Measurements from ENCODE around the gene KCNH1.

The KCNH1 gene

DNA sequence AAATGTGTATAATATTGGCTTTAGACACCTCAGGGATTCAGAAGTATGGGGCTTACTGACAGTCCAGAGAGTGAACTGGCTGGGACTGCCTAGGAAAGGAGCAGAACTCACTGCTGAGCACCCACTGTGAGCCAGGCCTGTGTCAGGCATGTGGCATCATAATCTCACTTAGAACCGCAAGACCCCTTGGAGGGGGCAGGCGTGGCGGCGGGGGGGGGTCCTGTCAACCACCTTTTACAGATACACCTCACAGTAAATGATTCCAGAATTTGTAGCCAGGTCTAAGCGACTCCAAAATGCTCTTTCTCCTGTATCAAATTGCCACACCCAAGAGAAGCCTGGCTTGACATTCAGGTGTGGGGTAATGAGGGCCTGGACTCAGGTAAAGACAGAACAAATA lies 235.5 kb downstream of the KCNH1 start:
- Histone ChIP-seq H3K27ac (ENCODE audit: insufficient read depth, low read depth, low read length, poor library complexity, severe bottlenecking) (no peak overlapping the region), H3K4me3 (ENCODE audit: insufficient read depth, low read depth, low read length) (no peak overlapping the region), H3K4me1 (ENCODE audit: control insufficient read depth, insufficient read depth, low read length) (no peaks in the 10 kb centered on the region), H3K36me3 (ENCODE audit: control insufficient read depth, insufficient read depth, low read length) (no peaks in the 10 kb centered on the region), H3K27me3 (ENCODE audit: control insufficient read depth, insufficient read depth, low read length, poor library complexity, severe bottlenecking) (no peaks in the 10 kb centered on the region), H3K9me3 (ENCODE audit: control insufficient read depth, low read length) (no peaks in the 10 kb centered on the region)
- WGBS, 2 experiments, result 92 to 95% methylated on average over 5 of the region's 5 CpGs

DNA sequence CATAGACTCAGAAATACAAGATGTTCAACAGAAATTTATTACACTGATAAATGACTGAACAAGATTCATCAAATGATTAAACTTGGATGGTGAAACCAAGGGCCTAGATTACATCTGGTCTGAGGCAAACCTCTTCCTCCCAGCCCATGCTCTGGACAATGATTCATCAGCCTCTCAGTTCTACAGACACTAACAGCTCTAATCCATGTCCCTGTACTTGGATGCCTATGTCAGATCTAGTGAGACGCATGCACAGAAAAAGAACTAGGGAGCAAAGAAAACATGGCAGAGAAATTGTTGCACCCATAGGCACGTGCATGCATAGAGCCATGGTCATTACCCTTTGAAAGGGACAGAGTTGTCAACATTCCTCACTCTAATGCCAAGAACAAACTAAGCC lies 250.1 kb downstream of the KCNH1 start:
- Histone ChIP-seq H3K36me3 (ENCODE audit: control insufficient read depth, insufficient read depth, low read length) (no peaks in the 10 kb centered on the region), H3K27ac (ENCODE audit: insufficient read depth, low read depth, low read length, poor library complexity, severe bottlenecking) (no peak overlapping the region), H3K4me1 (ENCODE audit: control insufficient read depth, insufficient read depth, low read length) (no peaks in the 10 kb centered on the region), H3K9me3 (ENCODE audit: control insufficient read depth, low read length) (no peaks in the 10 kb centered on the region), H3K4me3 (ENCODE audit: insufficient read depth, low read depth, low read length) (no peak overlapping the region), H3K27me3 (ENCODE audit: control insufficient read depth, insufficient read depth, low read length, poor library complexity, severe bottlenecking) (no peaks in the 10 kb centered on the region)
- WGBS, 2 experiments, result 66 to 75% methylated on average over 2 of the region's 2 CpGs

DNA sequence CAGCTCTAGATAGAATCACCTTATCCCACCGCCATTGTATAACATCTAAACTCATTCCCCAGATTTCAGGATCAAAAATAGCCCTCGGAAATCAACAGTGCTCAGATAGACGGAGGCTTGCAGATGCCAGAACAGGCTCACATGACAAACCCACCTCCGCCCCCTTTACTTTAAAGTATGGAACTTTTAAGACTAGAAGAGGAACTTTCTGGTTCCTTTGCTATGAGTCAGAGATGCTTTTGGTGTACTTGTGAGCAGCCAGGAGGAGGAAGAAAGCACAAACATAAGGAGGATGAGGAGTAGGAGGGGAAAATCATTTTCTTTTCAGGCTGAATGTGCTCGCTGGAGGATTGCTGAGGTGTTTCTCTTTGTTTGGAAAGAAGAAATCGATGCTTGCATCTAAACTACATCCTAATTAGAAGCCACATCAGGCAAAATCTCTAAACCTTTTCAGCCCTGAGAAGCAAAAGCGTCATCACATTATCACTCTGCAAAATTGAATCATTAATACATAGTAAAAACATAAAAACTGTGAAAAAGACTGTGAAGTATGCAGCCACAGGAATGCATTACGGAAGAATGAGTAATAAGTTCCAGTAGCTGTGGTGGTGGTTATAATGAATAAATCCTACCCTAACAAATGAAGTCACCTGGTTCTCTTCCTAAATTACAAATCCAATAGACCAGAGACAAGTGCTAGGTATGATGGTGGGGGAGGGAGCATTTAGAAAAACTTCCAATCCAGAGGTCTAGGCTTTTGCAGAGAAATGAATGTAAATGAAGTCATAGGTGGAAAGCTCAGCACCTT lies 251.3 kb downstream of the KCNH1 start:
- no peaks in the 10 kb centered on the region for H3K36me3 ChIP-seq (ENCODE audit: control insufficient read depth, insufficient read depth, low read length)
- H3K4me3 ChIP-seq (ENCODE audit: insufficient read depth, low read depth, low read length), result no peak overlapping the region
- H3K9me3 ChIP-seq (ENCODE audit: control insufficient read depth, low read length), result no peaks in the 10 kb centered on the region
- no peaks in the 10 kb centered on the region for H3K4me1 ChIP-seq (ENCODE audit: control insufficient read depth, insufficient read depth, low read length)
- WGBS, 2 experiments, result 84 to 92% methylated on average over 6 to 7 of the region's 8 CpGs
- no peaks in the 10 kb centered on the region for H3K27me3 ChIP-seq (ENCODE audit: control insufficient read depth, insufficient read depth, low read length, poor library complexity, severe bottlenecking)
- H3K27ac ChIP-seq (ENCODE audit: insufficient read depth, low read depth, low read length, poor library complexity, severe bottlenecking), result no peak overlapping the region

DNA sequence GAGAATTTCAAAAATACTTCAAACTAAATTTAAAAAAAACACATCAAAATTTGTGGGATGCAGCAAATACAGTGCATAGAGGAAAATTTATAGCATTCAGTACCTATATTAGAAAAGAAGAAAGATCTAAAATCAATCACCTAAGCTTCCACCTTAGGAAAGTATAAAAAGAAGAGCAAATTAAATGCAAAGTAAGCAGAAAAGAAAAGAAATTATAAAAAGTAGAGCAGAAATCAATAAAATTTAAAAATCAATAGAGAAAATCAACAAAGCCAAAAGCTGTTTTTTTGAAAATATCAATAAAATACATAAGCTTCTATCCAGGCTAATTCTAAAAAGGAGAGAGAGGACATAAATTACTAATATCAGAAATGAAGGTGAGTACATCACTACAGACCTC lies 255.4 kb downstream of the KCNH1 start:
- Histone ChIP-seq H3K27me3 (ENCODE audit: control insufficient read depth, insufficient read depth, low read length, poor library complexity, severe bottlenecking) (no peaks in the 10 kb centered on the region), H3K9me3 (ENCODE audit: control insufficient read depth, low read length) (no peaks in the 10 kb centered on the region), H3K27ac (ENCODE audit: insufficient read depth, low read depth, low read length, poor library complexity, severe bottlenecking) (no peak overlapping the region), H3K36me3 (ENCODE audit: control insufficient read depth, insufficient read depth, low read length) (no peaks in the 10 kb centered on the region), H3K4me3 (ENCODE audit: insufficient read depth, low read depth, low read length) (no peak overlapping the region), H3K4me1 (ENCODE audit: control insufficient read depth, insufficient read depth, low read length) (no peaks in the 10 kb centered on the region)

DNA sequence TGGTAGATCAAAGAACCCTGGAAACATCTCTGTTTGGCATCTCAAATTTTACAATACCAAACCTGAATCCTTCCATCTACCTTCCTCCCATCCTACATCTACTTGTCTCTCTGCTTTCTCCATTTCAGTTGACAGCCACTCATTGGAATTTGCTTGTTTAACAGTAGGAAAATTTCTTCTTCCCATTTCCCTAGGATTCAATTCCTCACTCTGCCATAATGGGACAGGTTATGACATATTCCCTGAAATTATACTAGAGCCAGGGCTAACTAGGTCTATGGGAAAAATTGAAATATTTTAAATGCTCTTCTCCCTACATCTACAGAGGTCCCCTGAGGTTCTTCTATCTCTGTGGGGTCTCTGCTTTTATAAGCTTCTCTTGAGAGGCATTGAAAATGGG lies 257.7 kb downstream of the KCNH1 start:
- H3K36me3 ChIP-seq (ENCODE audit: control insufficient read depth, insufficient read depth, low read length), result no peaks in the 10 kb centered on the region
- no peaks in the 10 kb centered on the region for H3K9me3 ChIP-seq (ENCODE audit: control insufficient read depth, low read length)
- no peak overlapping the region for H3K4me3 ChIP-seq (ENCODE audit: insufficient read depth, low read depth, low read length)
- no peaks in the 10 kb centered on the region for H3K27me3 ChIP-seq (ENCODE audit: control insufficient read depth, insufficient read depth, low read length, poor library complexity, severe bottlenecking)
- H3K27ac ChIP-seq (ENCODE audit: insufficient read depth, low read depth, low read length, poor library complexity, severe bottlenecking), result no peak overlapping the region
- H3K4me1 ChIP-seq (ENCODE audit: control insufficient read depth, insufficient read depth, low read length), result no peaks in the 10 kb centered on the region

DNA sequence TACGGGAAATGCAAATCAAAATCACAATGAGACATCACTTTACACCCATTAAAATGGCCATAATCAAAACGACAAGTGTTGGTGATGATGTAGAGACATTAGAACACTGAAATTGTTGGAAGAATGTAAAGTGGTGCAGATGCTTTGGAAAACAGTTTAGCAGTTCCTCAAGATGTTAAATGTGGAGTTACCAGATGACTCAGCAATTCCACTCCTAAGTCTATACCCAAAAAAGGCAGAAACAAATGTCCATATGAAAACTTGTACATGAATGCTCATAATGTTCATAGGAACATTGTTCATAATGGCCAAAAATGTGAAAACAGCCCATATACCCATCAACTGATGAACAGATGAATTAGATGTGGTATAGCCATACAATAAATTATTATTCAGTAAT lies 267.4 kb downstream of the KCNH1 start:
- Histone ChIP-seq H3K4me3 (ENCODE audit: insufficient read depth, low read depth, low read length) (no peak overlapping the region), H3K27me3 (ENCODE audit: control insufficient read depth, insufficient read depth, low read length, poor library complexity, severe bottlenecking) (no peaks in the 10 kb centered on the region), H3K36me3 (ENCODE audit: control insufficient read depth, insufficient read depth, low read length) (no peaks in the 10 kb centered on the region), H3K9me3 (ENCODE audit: control insufficient read depth, low read length) (peaks cover 6% of the 10 kb centered on the region), H3K27ac (ENCODE audit: insufficient read depth, low read depth, low read length, poor library complexity, severe bottlenecking) (no peak overlapping the region), H3K4me1 (ENCODE audit: control insufficient read depth, insufficient read depth, low read length) (no peaks in the 10 kb centered on the region)
- WGBS, 2 experiments, result 90 to 94% methylated on average over 2 of the region's 2 CpGs

DNA sequence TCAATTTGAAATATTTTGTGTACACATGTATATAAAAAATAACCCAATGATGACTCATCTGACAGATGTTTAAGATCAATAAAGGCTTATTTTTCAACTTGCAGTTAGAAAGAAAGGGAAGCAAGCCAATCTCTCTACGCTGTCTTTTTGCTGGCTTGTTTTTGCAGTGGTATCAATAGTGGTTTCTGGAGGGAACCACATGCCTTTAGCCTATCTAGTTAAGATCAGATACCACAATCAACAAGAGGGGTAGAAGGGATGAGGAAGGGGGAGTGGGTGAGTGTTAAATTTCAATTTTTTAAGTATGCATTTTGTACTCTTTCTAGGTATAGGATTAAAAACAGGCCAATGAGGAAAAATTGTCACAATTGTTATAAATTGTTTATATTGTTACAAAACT lies 276.2 kb downstream of the KCNH1 start:
- H3K27ac ChIP-seq (ENCODE audit: insufficient read depth, low read depth, low read length, poor library complexity, severe bottlenecking), result no peak overlapping the region
- no peaks in the 10 kb centered on the region for H3K36me3 ChIP-seq (ENCODE audit: control insufficient read depth, insufficient read depth, low read length)
- 88 to 100% methylated on average over 1 of the region's 1 CpG for WGBS, 2 experiments
- no peaks in the 10 kb centered on the region for H3K9me3 ChIP-seq (ENCODE audit: control insufficient read depth, low read length)
- no peaks in the 10 kb centered on the region for H3K27me3 ChIP-seq (ENCODE audit: control insufficient read depth, insufficient read depth, low read length, poor library complexity, severe bottlenecking)
- H3K4me1 ChIP-seq (ENCODE audit: control insufficient read depth, insufficient read depth, low read length), result no peaks in the 10 kb centered on the region
- H3K4me3 ChIP-seq (ENCODE audit: insufficient read depth, low read depth, low read length), result no peak overlapping the region

DNA sequence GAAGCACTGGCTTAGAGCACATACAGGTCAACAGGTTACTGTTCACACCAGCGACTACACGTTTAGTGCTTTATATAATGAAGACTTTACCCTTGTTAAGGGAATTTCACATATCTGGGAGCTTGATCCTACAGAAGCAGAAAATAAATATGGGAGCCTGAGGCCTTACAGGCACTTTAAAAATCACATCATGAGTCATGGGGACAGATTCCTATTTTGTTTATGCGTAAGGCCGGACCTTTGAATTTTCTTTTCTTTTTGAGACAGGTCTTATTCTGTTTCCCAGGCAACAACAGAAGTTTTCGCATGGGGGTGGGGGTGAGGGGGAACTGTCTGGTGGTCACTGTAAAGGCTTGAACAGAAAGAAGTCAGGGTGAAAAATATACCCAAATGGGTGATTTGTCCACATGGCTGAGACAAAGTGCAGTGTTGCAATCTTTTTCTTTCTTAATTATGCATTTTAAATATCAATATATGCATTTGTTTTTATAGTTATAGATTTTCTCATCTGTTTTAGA lies 276.7 kb downstream of the KCNH1 start:
- Histone ChIP-seq H3K4me3 (ENCODE audit: insufficient read depth, low read depth, low read length) (no peak overlapping the region), H3K9me3 (ENCODE audit: control insufficient read depth, low read length) (no peaks in the 10 kb centered on the region), H3K36me3 (ENCODE audit: control insufficient read depth, insufficient read depth, low read length) (no peaks in the 10 kb centered on the region), H3K4me1 (ENCODE audit: control insufficient read depth, insufficient read depth, low read length) (no peaks in the 10 kb centered on the region), H3K27me3 (ENCODE audit: control insufficient read depth, insufficient read depth, low read length, poor library complexity, severe bottlenecking) (no peaks in the 10 kb centered on the region), H3K27ac (ENCODE audit: insufficient read depth, low read depth, low read length, poor library complexity, severe bottlenecking) (no peak overlapping the region)
- 91 to 92% methylated on average over 5 of the region's 5 CpGs for WGBS, 2 experiments

DNA sequence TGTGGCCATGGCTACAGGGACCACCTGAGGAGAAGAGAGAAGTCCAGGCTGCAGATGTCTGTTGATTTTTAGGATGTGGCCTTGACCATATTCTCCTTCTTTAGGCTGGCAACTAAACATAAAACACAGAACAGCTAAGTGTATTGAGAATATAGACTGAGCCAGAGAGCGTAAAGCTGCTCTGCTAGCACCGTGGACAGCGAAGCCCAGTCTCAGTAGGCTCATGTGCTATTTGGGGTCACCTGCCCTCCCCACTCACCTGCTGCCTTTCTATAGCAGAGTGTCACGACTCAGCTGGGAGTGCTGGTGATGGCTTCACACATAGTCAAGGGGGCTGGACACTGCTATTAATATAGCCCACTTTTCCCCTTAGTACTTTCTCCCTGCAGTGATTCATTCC lies 278.5 kb downstream of the KCNH1 start:
- Histone ChIP-seq H3K4me3 (ENCODE audit: insufficient read depth, low read depth, low read length) (no peak overlapping the region), H3K4me1 (ENCODE audit: control insufficient read depth, insufficient read depth, low read length) (no peaks in the 10 kb centered on the region), H3K9me3 (ENCODE audit: control insufficient read depth, low read length) (no peaks in the 10 kb centered on the region), H3K27me3 (ENCODE audit: control insufficient read depth, insufficient read depth, low read length, poor library complexity, severe bottlenecking) (no peaks in the 10 kb centered on the region), H3K36me3 (ENCODE audit: control insufficient read depth, insufficient read depth, low read length) (no peaks in the 10 kb centered on the region), H3K27ac (ENCODE audit: insufficient read depth, low read depth, low read length, poor library complexity, severe bottlenecking) (no peak overlapping the region)
- WGBS, 2 experiments, result 56 to 66% methylated on average over 4 of the region's 4 CpGs

DNA sequence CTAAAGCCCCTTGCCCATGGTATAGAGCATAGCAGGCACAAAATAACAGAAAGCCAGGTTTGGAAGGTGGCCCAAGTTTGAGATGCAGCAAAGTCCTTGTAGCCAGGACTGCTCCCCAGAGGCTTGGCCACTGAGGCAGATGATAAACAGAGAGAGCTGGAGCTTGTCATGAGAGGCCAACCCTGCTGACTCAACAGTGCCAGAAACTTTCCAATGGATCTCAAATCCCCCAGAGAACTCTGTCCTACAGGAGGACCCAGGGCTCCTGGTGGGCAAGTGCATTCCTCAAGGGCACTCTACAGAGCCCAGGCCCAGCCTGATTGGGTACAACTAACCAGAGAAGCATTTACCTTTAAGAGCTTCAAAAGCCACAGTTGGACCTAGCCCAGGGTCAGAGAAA lies 280.7 kb downstream of the KCNH1 start:
- Histone ChIP-seq H3K4me1 (ENCODE audit: control insufficient read depth, insufficient read depth, low read length) (no peaks in the 10 kb centered on the region), H3K9me3 (ENCODE audit: control insufficient read depth, low read length) (no peaks in the 10 kb centered on the region)

DNA sequence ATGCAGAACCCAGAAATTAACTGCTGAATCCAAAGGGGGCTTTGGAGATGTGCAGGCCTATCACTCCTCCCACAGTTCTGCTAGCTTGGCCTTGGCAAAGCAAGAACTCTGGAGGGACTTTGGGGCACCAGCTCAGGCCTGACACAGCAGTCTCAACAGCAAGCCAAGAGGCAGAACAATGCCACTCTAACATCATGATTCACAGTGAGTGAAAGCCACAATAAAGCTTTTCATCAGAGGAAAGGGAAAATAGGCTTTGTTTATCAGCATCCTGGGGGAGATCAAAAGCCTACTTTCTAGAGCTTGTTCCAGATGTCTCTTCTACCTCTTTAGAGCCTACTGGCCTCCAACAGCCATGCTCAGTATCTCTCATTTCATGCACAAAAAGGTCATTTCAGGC lies 283.4 kb downstream of the KCNH1 start:
- Histone ChIP-seq H3K27ac (ENCODE audit: insufficient read depth, low read depth, low read length, poor library complexity, severe bottlenecking) (no peak overlapping the region), H3K27me3 (ENCODE audit: control insufficient read depth, insufficient read depth, low read length, poor library complexity, severe bottlenecking) (no peaks in the 10 kb centered on the region), H3K9me3 (ENCODE audit: control insufficient read depth, low read length) (no peaks in the 10 kb centered on the region), H3K4me1 (ENCODE audit: control insufficient read depth, insufficient read depth, low read length) (no peaks in the 10 kb centered on the region), H3K36me3 (ENCODE audit: control insufficient read depth, insufficient read depth, low read length) (no peaks in the 10 kb centered on the region), H3K4me3 (ENCODE audit: insufficient read depth, low read depth, low read length) (no peak overlapping the region)

More for the DNA sequence above, 280.7 kb downstream of the KCNH1 start:
- H3K36me3 ChIP-seq (ENCODE audit: control insufficient read depth, insufficient read depth, low read length), result no peaks in the 10 kb centered on the region
- no peak overlapping the region for H3K4me3 ChIP-seq (ENCODE audit: insufficient read depth, low read depth, low read length)
- no peak overlapping the region for H3K27ac ChIP-seq (ENCODE audit: insufficient read depth, low read depth, low read length, poor library complexity, severe bottlenecking)
- H3K27me3 ChIP-seq (ENCODE audit: control insufficient read depth, insufficient read depth, low read length, poor library complexity, severe bottlenecking), result no peaks in the 10 kb centered on the region

All from ectodermal cell (in vitro differentiated cells).